ENCODE data around the gene KIRREL1.
A peak's percentile ranks its signal among the peaks of the same experiment; 100 is the strongest.

KIRREL1 gene

GRCh38 chr1:158053276-158053675 is 59.8 kb downstream of the KIRREL1 start:
- DNase-seq = no peak
- in situ Hi-C loops (cut with MboI; ENCODE audit: low pct_unique_long_range_greater_than_20kb, low sequenced_read_pairs) = no loop called here

DNA sequence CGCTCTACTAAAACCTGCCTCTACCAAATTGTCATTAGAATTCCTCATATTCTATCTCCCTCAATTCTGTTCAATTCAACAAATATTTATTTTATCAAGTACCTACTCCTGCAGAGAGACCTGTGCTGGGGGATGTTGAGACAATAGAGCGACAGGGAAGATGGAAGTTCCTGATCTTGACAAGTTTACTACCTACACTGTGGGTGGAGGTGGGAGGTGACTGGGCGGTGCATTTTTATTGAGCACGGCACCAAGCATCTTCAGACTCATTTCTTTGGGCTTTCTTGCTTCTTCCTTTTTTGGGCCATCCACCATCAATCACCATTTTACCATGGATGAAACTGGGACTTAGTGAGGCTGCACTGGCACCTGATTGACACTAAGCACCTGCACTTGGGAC is 61.3 kb downstream of the KIRREL1 start:
- in situ Hi-C loops (cut with MboI; ENCODE audit: low pct_unique_long_range_greater_than_20kb, low sequenced_read_pairs) = no loop called here
- no peak for DNase-seq

DNA sequence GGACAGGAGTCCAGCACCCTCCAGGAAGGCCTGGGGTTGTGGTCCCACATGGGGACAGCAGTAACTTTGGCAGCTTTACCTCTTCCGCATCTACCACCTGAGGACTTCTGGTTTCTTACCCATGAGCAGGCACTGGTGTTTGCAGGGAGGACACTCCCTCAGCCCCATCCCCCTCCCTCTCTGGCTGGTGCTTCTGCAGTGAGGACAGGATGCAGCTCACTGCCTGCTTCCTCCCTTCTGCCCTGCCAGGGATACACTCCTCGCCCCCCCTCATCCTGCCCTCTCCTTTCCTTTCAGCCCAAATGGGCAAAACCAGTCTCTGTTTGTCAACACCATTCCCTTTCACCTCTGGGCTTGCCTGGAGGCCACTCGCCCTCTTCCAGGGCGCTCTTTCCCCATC is 62.4 kb downstream of the KIRREL1 start:
- peak; percentile 63 for DNase-seq
- in situ Hi-C loops (cut with MboI; ENCODE audit: low pct_unique_long_range_greater_than_20kb, low sequenced_read_pairs) = no loop called here

DNA sequence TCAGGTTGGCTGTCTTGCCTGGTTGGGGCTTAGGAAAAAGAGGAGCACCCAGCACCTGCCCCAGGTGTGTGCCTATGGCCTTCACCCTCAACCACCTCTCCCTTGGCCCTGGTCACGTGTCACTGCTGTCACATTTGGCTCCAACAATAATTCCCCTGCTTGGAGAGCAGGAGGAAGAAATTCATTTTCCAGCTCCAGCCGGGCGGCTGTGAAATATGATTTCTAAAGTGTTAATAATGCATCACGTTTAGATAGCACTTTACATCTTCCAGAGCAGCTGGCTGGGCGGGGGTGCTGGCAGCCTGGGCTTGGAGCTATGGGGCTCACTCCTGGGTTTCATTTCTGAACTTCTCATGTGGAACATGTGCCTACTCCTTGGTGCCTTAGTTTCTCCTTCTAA is 63.1 kb downstream of the KIRREL1 start:
- DNase-seq = no peak
- in situ Hi-C loops (cut with MboI; ENCODE audit: low pct_unique_long_range_greater_than_20kb, low sequenced_read_pairs) = no loop called here

GRCh38 chr1:158058237-158058985 is 65.0 kb downstream of the KIRREL1 start:
- in situ Hi-C loops (cut with MboI; ENCODE audit: low pct_unique_long_range_greater_than_20kb, low sequenced_read_pairs) = no loop called here
- no peak for DNase-seq

DNA sequence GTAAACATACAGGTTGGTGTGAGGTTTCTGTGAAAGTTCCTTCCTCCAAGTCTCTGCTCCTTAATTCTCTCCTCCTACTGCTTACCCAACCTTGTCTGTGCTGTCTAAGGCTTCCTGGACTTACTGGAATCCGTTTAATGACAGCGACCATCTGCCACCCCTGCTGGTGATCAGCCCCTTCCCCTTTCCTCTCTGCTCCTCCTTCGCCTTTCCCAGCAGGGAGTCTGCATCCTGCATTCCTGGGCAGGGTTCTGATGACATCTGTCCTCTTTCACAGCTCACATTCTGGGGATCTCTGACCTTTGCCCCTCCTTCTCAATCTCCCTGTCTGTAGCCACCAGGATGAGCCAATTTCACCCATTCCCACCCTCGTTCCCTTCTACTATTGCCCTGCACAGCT is 66.5 kb downstream of the KIRREL1 start:
- in situ Hi-C loops (cut with MboI; ENCODE audit: low pct_unique_long_range_greater_than_20kb, low sequenced_read_pairs) = no loop called here
- DNase-seq = peak; percentile 46

- DNase-seq = no peak
- in situ Hi-C loops (cut with MboI; ENCODE audit: low pct_unique_long_range_greater_than_20kb, low sequenced_read_pairs) = no loop called here
Measured at GRCh38 chr1:158062174-158062573, 68.7 kb downstream of the KIRREL1 start.

DNA sequence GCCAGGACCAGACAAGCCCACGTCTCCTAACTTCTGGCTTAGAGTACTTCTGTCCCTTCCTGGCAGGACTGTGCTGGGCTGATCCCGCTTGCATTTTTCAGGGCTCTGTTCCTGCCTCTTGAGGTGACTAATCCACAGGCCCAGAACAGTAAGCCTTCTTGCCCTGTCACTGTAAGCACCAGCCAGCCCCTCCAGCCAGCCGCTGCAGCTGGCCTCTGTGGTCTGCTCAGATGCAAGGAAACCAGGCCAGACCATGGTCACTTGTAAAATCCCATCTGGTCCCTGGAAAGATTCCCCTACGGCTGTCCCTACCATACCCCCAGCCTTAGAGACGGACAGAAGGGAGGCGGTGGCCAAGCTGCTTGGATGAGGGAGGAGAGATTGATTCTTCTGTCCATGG is 74.2 kb downstream of the KIRREL1 start:
- in situ Hi-C loops (cut with MboI; ENCODE audit: low pct_unique_long_range_greater_than_20kb, low sequenced_read_pairs) = no loop called here

GRCh38 chr1:158068918-158069317 is 75.5 kb downstream of the KIRREL1 start:
- in situ Hi-C loops (cut with MboI; ENCODE audit: low pct_unique_long_range_greater_than_20kb, low sequenced_read_pairs) = no loop called here
- DNase-seq = no peak

More for the DNA sequence above, 74.2 kb downstream of the KIRREL1 start:
- no peak for DNase-seq

GRCh38 chr1:158071138-158071537 is 77.7 kb downstream of the KIRREL1 start:
- in situ Hi-C loops (cut with MboI; ENCODE audit: low pct_unique_long_range_greater_than_20kb, low sequenced_read_pairs) = no loop called here
- DNase-seq = no peak

DNA sequence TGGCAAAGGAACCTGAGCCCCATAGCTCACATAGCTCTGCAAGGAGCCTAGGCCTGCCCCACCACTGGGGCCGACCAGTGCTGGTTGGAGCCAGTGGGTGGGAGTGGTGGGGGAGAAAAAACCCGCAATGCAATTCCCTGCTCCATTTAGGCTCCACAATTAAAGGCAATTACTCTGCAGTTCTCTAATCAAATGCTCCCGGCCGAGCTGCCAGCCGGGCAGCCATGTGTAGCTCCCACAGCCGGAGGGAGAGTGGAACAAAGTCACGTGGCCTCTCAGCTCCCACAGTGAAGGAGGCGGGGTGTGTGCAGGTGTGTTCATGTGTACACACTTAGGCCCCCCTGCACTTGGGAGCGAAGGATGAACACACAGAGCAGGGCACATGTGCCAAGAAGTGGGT is 81.6 kb downstream of the KIRREL1 start:
- DNase-seq = no peak

DNA sequence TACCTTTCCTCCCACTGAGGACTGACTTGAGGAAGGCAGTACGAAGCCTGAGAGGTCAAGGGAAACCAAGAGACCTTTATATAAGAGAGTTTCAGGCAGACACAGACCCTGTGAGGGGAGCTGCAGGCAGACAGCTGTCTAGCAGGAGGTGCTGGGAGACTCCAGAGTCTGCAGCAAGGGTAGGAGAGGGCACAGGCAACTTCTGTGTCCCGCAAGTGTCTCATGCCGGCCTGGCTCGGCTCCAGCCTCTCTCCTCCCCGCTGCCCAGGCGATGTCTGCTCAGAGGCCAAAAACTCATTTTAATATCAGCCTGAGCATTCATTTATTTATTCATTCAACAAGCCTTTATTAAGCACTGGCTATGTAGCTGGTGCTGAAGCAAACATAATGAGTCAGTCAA is 83.0 kb downstream of the KIRREL1 start:
- in situ Hi-C loops (cut with MboI; ENCODE audit: low pct_unique_long_range_greater_than_20kb, low sequenced_read_pairs) = no loop called here
- DNase-seq = no peak

More for the DNA sequence above, 81.6 kb downstream of the KIRREL1 start:
- in situ Hi-C loops (cut with MboI; ENCODE audit: low pct_unique_long_range_greater_than_20kb, low sequenced_read_pairs) = no loop called here

DNA sequence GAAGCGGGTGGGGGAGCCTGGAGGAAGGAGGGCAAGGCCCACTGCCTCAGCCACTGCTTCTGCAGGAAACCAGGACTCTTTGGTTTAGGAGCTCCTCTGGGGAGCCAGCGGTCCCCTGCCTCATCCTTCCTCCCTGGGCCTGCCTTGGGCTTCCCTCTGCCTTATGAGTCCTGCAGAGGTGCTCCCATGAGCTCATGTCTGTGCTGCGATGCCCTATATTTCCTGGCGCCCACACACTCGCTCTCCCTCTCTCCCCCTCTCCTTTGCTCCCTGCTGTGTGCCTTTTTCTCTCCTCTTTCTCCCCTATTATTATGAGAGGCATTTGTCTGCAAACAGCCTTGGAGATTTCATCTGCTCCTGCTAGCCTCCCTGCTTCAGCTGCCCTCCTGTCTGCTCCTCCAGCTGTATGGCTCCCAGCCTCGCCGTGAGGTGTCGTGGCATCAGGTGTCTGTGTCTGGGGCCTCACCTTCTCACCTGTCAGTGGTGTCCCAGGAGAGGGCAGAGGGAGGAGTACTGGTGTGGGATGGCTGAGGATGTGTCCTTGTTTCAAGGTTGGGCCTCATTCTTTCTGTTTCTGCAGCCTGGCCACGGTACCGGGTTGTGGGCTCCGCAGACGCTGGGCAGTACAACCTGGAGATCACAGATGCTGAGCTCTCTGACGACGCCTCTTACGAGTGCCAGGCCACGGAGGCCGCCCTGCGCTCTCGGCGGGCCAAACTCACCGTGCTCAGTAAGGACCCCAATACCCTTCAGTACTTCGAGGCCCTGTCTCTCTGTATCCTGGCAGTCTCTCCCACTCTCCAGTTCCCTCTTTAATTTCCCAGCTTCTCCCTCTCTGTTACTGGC is 84.2 kb downstream of the KIRREL1 start:
- DNase-seq = no peak
- in situ Hi-C loops (cut with MboI; ENCODE audit: low pct_unique_long_range_greater_than_20kb, low sequenced_read_pairs) = no loop called here

- in situ Hi-C loops (cut with MboI; ENCODE audit: low pct_unique_long_range_greater_than_20kb, low sequenced_read_pairs) = no loop called here
- no peak for DNase-seq
Measured at GRCh38 chr1:158078569-158079080, 85.2 kb downstream of the KIRREL1 start.

- in situ Hi-C loops (cut with MboI; ENCODE audit: low pct_unique_long_range_greater_than_20kb, low sequenced_read_pairs) = no loop called here
- DNase-seq = no peak
Measured at GRCh38 chr1:158080066-158080465, 86.6 kb downstream of the KIRREL1 start.

DNA sequence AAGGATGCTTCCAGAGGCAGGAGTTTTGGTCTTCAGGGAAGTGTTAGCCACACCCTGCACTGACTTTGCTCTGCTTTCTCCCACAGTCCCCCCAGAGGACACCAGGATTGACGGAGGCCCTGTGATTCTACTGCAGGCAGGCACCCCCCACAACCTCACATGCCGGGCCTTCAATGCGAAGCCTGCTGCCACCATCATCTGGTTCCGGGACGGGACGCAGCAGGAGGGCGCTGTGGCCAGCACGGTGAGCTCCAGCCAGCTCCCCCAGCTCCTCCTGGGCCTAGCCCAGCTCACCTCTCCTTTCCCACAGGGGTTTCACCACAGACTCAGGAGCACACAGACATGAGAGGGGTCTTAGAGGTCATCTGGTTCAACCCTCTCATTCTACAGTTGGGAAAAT is 90.9 kb downstream of the KIRREL1 start:
- in situ Hi-C loops (cut with MboI; ENCODE audit: low pct_unique_long_range_greater_than_20kb, low sequenced_read_pairs) = no loop called here
- DNase-seq = no peak

DNA sequence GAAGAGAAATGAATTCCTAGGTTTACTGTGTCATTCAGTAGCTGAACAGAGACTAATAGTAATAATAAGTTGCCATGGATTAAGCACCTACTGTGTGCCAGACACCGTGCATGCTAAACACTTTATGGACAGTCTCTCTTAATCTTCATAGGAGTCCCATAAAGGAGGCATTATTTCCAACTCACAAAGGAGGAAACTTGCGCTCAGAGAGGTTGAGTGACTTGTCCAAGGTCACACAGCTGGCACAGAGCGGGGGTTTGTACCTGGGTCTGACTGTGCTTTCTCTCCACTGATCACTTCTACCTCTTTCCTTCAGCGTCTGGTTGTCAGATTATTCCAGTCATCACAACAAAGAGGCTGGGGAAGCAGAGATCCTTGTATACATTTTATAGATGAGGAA is 91.3 kb downstream of the KIRREL1 start:
- DNase-seq = no peak
- in situ Hi-C loops (cut with MboI; ENCODE audit: low pct_unique_long_range_greater_than_20kb, low sequenced_read_pairs) = no loop called here

DNA sequence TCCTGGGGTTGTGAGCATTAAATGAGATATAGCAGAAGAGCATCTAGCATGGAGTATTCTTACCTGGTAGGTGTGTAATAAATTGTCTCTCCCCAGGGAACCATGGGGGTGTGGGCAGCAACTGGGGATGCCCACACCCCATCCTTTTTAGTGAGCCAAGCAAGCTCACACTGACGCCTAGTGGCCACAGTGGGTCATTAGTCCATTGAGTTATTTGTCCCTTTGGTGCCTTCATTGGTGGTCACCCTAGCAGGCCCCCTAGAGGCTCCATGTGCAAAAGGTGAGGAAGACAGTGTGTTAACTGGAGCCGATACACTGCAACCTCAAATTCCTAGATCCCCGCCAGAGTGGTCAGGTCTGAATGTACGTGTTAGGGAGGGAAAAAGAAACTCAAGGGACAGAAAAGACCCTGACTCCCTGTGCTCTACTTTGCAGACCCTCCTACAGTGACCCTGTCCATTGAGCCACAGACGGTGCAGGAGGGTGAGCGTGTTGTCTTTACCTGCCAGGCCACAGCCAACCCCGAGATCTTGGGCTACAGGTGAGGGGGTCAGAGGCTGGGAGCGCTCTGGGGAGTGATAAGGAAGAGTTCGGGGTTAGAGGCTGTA is 94.0 kb downstream of the KIRREL1 start:
- in situ Hi-C loops (cut with MboI; ENCODE audit: low pct_unique_long_range_greater_than_20kb, low sequenced_read_pairs) = no loop called here

DNA sequence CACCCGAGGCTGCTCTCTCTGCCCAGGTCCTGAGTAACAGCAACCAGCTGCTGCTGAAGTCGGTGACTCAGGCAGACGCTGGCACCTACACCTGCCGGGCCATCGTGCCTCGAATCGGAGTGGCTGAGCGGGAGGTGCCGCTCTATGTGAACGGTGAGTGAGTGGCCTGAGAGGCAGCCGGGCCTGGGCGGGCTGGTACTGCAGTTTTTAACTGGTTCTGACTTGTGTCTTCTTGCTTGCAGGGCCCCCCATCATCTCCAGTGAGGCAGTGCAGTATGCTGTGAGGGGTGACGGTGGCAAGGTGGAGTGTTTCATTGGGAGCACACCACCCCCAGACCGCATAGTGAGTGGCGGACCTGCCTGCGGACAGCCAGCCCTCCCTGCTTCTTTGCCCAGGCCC is 96.0 kb downstream of the KIRREL1 start:
- in situ Hi-C loops (cut with MboI; ENCODE audit: low pct_unique_long_range_greater_than_20kb, low sequenced_read_pairs) = no loop called here
- DNase-seq = no peak

More for the DNA sequence above, 94.0 kb downstream of the KIRREL1 start:
- DNase-seq = peak; percentile 85
